Activated CD4-positive, alpha-beta T cell treated with anti-CD3 and anti-CD28 coated beads for 36 hours (primary cell): ENCODE results near the gene PLXND1. TPM values are rescaled to one million over a fixed set of nuclear protein-coding genes. Genes with fewer than 3 reads are reported as not detected.
"Not testable (repeated sequence)": the region's sequence is repeated elsewhere in the genome, so short reads cannot be mapped to it uniquely, and the experiment has no call there.

Experiments
- ATAC-seq: fragments of 200-7000 bp; cut with Tn5 transposase; one replicate; pipeline ENCODE4 v1.10.0; 2021; ENCODE audit warnings: mild to moderate bottlenecking, moderate library complexity
- CTCF ChIA-PET: fragments of 350-600 bp; sonication (Branson Sonifier 250); formaldehyde crosslinking; loops from one replicate; lab custom pipeline; 2021; ENCODE audit warnings: antibody characterized with exemption; lab: Charles Lee
- POLR2A ChIA-PET: fragments of 350-600 bp; sonication (Branson Sonifier 250); formaldehyde crosslinking; loops from one replicate; lab custom pipeline; 2021; ENCODE audit warnings: antibody characterized with exemption, inconsistent platforms; lab: Charles Lee
- DNase-seq: peaks from one replicate; pipeline ENCODE4 v3.0.0-alpha.2; 2020
- H3K27ac Mint-ChIP-seq: one replicate; pipeline ENCODE4 v1.8.0; 2021; ENCODE audit warnings: mixed read lengths
- H3K27me3 Mint-ChIP-seq: one replicate; pipeline ENCODE4 v1.8.0; 2021; ENCODE audit warnings: mixed read lengths
- H3K36me3 Mint-ChIP-seq: one replicate; pipeline ENCODE4 v1.8.0; 2021; ENCODE audit warnings: low read depth, mixed read lengths
- H3K4me1 Mint-ChIP-seq: one replicate; pipeline ENCODE4 v1.8.0; 2021; ENCODE audit warnings: mixed read lengths
- H3K4me3 Mint-ChIP-seq: one replicate; pipeline ENCODE4 v1.8.0; 2021; ENCODE audit warnings: mild to moderate bottlenecking, moderate library complexity, mixed read lengths
- H3K9me3 Mint-ChIP-seq: one replicate; pipeline ENCODE4 v1.8.0; 2021; ENCODE audit warnings: low read depth, mixed read lengths
- intact Hi-C, 2 experiments: fragments of 100-400 bp; cut with DNase I in 1 of 2; cut with micrococcal nuclease in 1 of 2; formaldehyde crosslinking; loops; one replicate each; pipeline versions ENCODE4 v1.14.2 to v1.15.1; 2022 to 2024; cut with DNase I, micrococcal nuclease
- total RNA-seq, 2 experiments: library from RNA; stranded (reverse); gene quantifications; one replicate each; pipeline ENCODE4 v1.2.3, GENCODE V29; 2021

PLXND1 gene
- total RNA-seq, 2 experiments from 2014 or later = 3.1 to 4.6 TPM

- no peak for DNase-seq
- Mint-ChIP-seq H3K27ac (no peak overlapping the region), H3K4me1 (no peaks in the 10 kb centered on the region), H3K4me3 (no peak overlapping the region), H3K9me3 (no peaks in the 10 kb centered on the region), H3K36me3 (peaks cover 3% of the 10 kb centered on the region), H3K27me3 (no peaks in the 10 kb centered on the region)
- ChIA-PET CTCF (interaction anchor here (0.6 kb wide), 1 partner anchor 421 kb away, joined by 3 read pairs; no protein-coding TSS in a partner anchor), POLR2A (no interaction called here)
- intact Hi-C loops = no loop called here
- ATAC-seq = no peak
Observed at GRCh38 chr3:129517516-129517915, 89.0 kb downstream of the PLXND1 start.

GRCh38 chr3:129515821-129516432 lies 90.5 kb downstream of the PLXND1 start:
- H3K4me1 Mint-ChIP-seq, POLR2A ChIA-PET, CTCF ChIA-PET, intact Hi-C loops, H3K27me3 Mint-ChIP-seq, H3K36me3 Mint-ChIP-seq, DNase-seq, ATAC-seq, H3K27ac Mint-ChIP-seq, H3K9me3 Mint-ChIP-seq, H3K4me3 Mint-ChIP-seq: not testable (repeated sequence)

GRCh38 chr3:129515108-129515820 lies 91.2 kb downstream of the PLXND1 start:
- CTCF ChIA-PET = interaction anchor here (0.6 kb wide), 1 partner anchor 173 kb away, joined by 3 read pairs; no protein-coding TSS in a partner anchor
- DNase-seq, H3K9me3 Mint-ChIP-seq, ATAC-seq, H3K4me3 Mint-ChIP-seq, H3K27ac Mint-ChIP-seq, H3K27me3 Mint-ChIP-seq, H3K36me3 Mint-ChIP-seq, intact Hi-C loops, POLR2A ChIA-PET, H3K4me1 Mint-ChIP-seq: not testable (repeated sequence)

GRCh38 chr3:129514563-129514962 lies 91.9 kb downstream of the PLXND1 start:
- intact Hi-C loops = no loop called here
- CTCF ChIA-PET = interaction anchor here (0.6 kb wide), 1 partner anchor 173 kb away, joined by 3 read pairs; no protein-coding TSS in a partner anchor
- H3K27ac Mint-ChIP-seq = no peak overlapping the region
- H3K4me1 Mint-ChIP-seq = no peaks in the 10 kb centered on the region
- ATAC-seq (no peak), DNase-seq (no peak)
- no peaks in the 10 kb centered on the region for H3K27me3 Mint-ChIP-seq
- POLR2A ChIA-PET = interaction anchor here (0.5 kb wide), 1 partner anchor 1354 kb away, joined by 3 read pairs; no protein-coding TSS in a partner anchor
- H3K9me3 Mint-ChIP-seq = no peaks in the 10 kb centered on the region
- peaks cover 3% of the 10 kb centered on the region for H3K36me3 Mint-ChIP-seq
- no peak overlapping the region for H3K4me3 Mint-ChIP-seq

GRCh38 chr3:129514110-129514509 lies 92.4 kb downstream of the PLXND1 start:
- H3K36me3 Mint-ChIP-seq = peaks cover 3% of the 10 kb centered on the region
- ATAC-seq (no peak), DNase-seq (no peak)
- intact Hi-C loops = no loop called here
- H3K4me3 Mint-ChIP-seq = no peak overlapping the region
- H3K4me1 Mint-ChIP-seq = no peaks in the 10 kb centered on the region
- no peaks in the 10 kb centered on the region for H3K9me3 Mint-ChIP-seq
- H3K27ac Mint-ChIP-seq = no peak overlapping the region
- no peaks in the 10 kb centered on the region for H3K27me3 Mint-ChIP-seq
- ChIA-PET CTCF (interaction anchor here (1.1 kb wide), 1 partner anchor 10 kb away, joined by 3 read pairs; no protein-coding TSS in a partner anchor), POLR2A (interaction anchor here (0.5 kb wide), 1 partner anchor 1353 kb away, joined by 3 read pairs; no protein-coding TSS in a partner anchor)

- Mint-ChIP-seq H3K9me3 (no peaks in the 10 kb centered on the region), H3K4me3 (no peak overlapping the region)
- no peak for ATAC-seq
Observed at GRCh38 chr3:129513705-129514104, 92.8 kb downstream of the PLXND1 start.

GRCh38 chr3:129512595-129512994 lies 93.9 kb downstream of the PLXND1 start:
- no peak overlapping the region for H3K27ac Mint-ChIP-seq
- peaks cover 3% of the 10 kb centered on the region for H3K36me3 Mint-ChIP-seq
- intact Hi-C loops = no loop called here
- DNase-seq = no peak
- no peak overlapping the region for H3K4me3 Mint-ChIP-seq
- no peaks in the 10 kb centered on the region for H3K27me3 Mint-ChIP-seq
- no peaks in the 10 kb centered on the region for H3K9me3 Mint-ChIP-seq
- POLR2A ChIA-PET = no interaction called here
- no peaks in the 10 kb centered on the region for H3K4me1 Mint-ChIP-seq
- CTCF ChIA-PET = no interaction called here
- ATAC-seq = no peak

More at GRCh38 chr3:129513705-129514104, 92.8 kb downstream of the PLXND1 start:
- H3K36me3 Mint-ChIP-seq = peaks cover 3% of the 10 kb centered on the region
- ChIA-PET CTCF (interaction anchor here (1.1 kb wide), 1 partner anchor 9 kb away, joined by 3 read pairs; no protein-coding TSS in a partner anchor), POLR2A (no interaction called here)
- no peaks in the 10 kb centered on the region for H3K27me3 Mint-ChIP-seq
- DNase-seq = no peak
- no peaks in the 10 kb centered on the region for H3K4me1 Mint-ChIP-seq
- no peak overlapping the region for H3K27ac Mint-ChIP-seq
- intact Hi-C loops = no loop called here

GRCh38 chr3:129507181-129507831 lies 99.2 kb downstream of the PLXND1 start:
- ChIA-PET POLR2A (no interaction called here), CTCF (no interaction called here)
- Mint-ChIP-seq H3K27me3 (no peaks in the 10 kb centered on the region), H3K9me3 (no peaks in the 10 kb centered on the region), H3K36me3 (peaks cover 5% of the 10 kb centered on the region), H3K4me3 (no peak overlapping the region), H3K4me1 (no peaks in the 10 kb centered on the region), H3K27ac (no peak overlapping the region)
- DNase-seq (no peak), ATAC-seq (no peak)
- intact Hi-C loops = no loop called here

- H3K36me3 Mint-ChIP-seq = peaks cover 7% of the 10 kb centered on the region
- intact Hi-C loops = no loop called here
- POLR2A ChIA-PET = no interaction called here
- no peaks in the 10 kb centered on the region for H3K4me1 Mint-ChIP-seq
- no peaks in the 10 kb centered on the region for H3K9me3 Mint-ChIP-seq
- CTCF ChIA-PET = no interaction called here
- ATAC-seq (no peak), DNase-seq (no peak)
- H3K27ac Mint-ChIP-seq = no peak overlapping the region
- no peaks in the 10 kb centered on the region for H3K27me3 Mint-ChIP-seq
- H3K4me3 Mint-ChIP-seq = no peak overlapping the region
Observed at GRCh38 chr3:129506231-129506742, 100.2 kb downstream of the PLXND1 start.

GRCh38 chr3:129505341-129505740 lies 101.1 kb downstream of the PLXND1 start:
- intact Hi-C loops = no loop called here
- no peak overlapping the region for H3K27ac Mint-ChIP-seq
- CTCF ChIA-PET = no interaction called here
- no peaks in the 10 kb centered on the region for H3K4me1 Mint-ChIP-seq
- peaks cover 12% of the 10 kb centered on the region for H3K36me3 Mint-ChIP-seq
- ATAC-seq (no peak), DNase-seq (no peak)
- H3K27me3 Mint-ChIP-seq = no peaks in the 10 kb centered on the region
- POLR2A ChIA-PET = no interaction called here
- no peaks in the 10 kb centered on the region for H3K9me3 Mint-ChIP-seq
- H3K4me3 Mint-ChIP-seq = no peak overlapping the region
